ENCODE measurements around the gene EFHD2. TPM values are rescaled to one million over a fixed set of nuclear protein-coding genes. Genes with fewer than 3 reads are reported as not detected.
A peak's percentile ranks its signal among the peaks of the same experiment; 100 is the strongest.

Gene EFHD2
- polyA plus RNA-seq, 3 donors = 314 to 329 (median 323) TPM

- Mint-ChIP-seq H3K27ac (no peak overlapping the region), H3K36me3 (no peaks in the 10 kb centered on the region), H3K9me3 (peaks cover 0 to 1% (median 0%) of the 10 kb centered on the region in 7 donors), H3K4me3 (no peak overlapping the region), H3K4me1 (peaks cover 12% of the 10 kb centered on the region), H3K27me3 (ENCODE audit: low read depth in 3 of 3) (peaks cover 10 to 21% (median 16%) of the 10 kb centered on the region in 3 donors)
- Histone ChIP-seq H3K79me2 (ENCODE audit: insufficient read depth, low read length) (no peaks in the 10 kb centered on the region), H3K36me3 (replicated peaks in 1 of 2; ENCODE audit: control insufficient read depth in 1 of 2, insufficient read depth in 2 of 2, low read length in 2 of 2) (no peaks in the 10 kb centered on the region), H3K9me3 (replicated peaks in 1 of 2; ENCODE audit: control insufficient read depth in 1 of 2, insufficient read depth in 1 of 2, low read length in 2 of 2) (no peaks in the 10 kb centered on the region), H3K4me2 (replicated peaks; ENCODE audit: extremely low read depth, low read length, poor library complexity, severe bottlenecking) (no peak overlapping the region), H3K4me1 (ENCODE audit: control insufficient read depth in 1 of 2, insufficient read depth in 2 of 2, low read length in 2 of 2) (peaks cover 10 to 12% of the 10 kb centered on the region in 2 donors), H2AFZ (ENCODE audit: insufficient read depth, low read depth, low read length, poor library complexity, severe bottlenecking) (no peak overlapping the region), H3K27me3 (ENCODE audit: control insufficient read depth in 2 of 2, insufficient read depth in 2 of 2, low read length in 2 of 2) (peaks cover 0 to 7% of the 10 kb centered on the region in 2 donors), H3K4me3 (replicated peaks in 1 of 3; ENCODE audit: low read depth in 2 of 3, low read length in 3 of 3) (no peak overlapping the region), H4K20me1 (ENCODE audit: insufficient read depth, low read length) (no peaks in the 10 kb centered on the region), H3K9ac (ENCODE audit: insufficient read depth, low read length, poor library complexity, severe bottlenecking) (no peak overlapping the region), H3K27ac (ENCODE audit: low read depth in 1 of 2, low read length in 2 of 2) (no peak overlapping the region)
- intact Hi-C loops (cut with micrococcal nuclease) = no loop called here
- 90% methylated on average over 8 of the region's 8 CpGs for WGBS (ENCODE audit: insufficient coverage)
- no peak for DNase-seq
- TF ChIP-seq CTCF (IDR thresholded peaks at IDR 0.05) = no peak
Observed at GRCh38 chr1:15390667-15391066, 19.0 kb upstream of the EFHD2 start.

DNA sequence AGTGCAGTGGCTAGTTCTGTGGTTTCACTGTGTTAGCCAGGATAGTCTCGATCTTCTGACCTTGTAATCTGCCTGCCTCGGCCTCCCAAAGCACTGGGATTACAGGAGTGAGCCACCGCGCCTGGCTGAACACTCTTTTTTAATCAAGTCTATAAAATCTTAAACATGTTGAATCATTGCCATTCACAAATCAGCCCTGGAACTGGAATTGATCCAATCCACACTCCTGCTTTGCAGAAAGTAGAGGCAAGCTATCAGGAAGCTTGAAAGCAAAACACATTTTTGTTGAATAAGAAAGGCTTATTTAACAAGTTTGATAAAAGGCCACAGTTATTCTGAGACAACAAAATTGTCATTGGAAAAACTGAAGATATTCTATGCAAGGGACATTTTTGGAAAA, 18.3 kb upstream of the EFHD2 start:
- no peaks in the 10 kb centered on the region for H4K20me1 ChIP-seq (ENCODE audit: insufficient read depth, low read length)
- H3K27ac ChIP-seq (ENCODE audit: low read depth in 1 of 2, low read length in 2 of 2) = no peak overlapping the region
- H3K4me3 ChIP-seq (replicated peaks in 1 of 3; ENCODE audit: low read depth in 2 of 3, low read length in 3 of 3) = no peak overlapping the region
- peaks cover 4 to 5% of the 10 kb centered on the region in 2 donors for H3K4me1 ChIP-seq (ENCODE audit: control insufficient read depth in 1 of 2, insufficient read depth in 2 of 2, low read length in 2 of 2)
- Mint-ChIP-seq H3K27ac (peak overlapping the region in 1 of 7 donors; percentile 33), H3K36me3 (no peaks in the 10 kb centered on the region), H3K4me1 (peaks cover 5% of the 10 kb centered on the region), H3K4me3 (no peak overlapping the region), H3K27me3 (ENCODE audit: low read depth in 3 of 3) (peaks cover 6 to 14% (median 11%) of the 10 kb centered on the region in 3 donors), H3K9me3 (peaks cover 0 to 3% (median 0%) of the 10 kb centered on the region in 7 donors)
- peaks cover 0 to under 1% of the 10 kb centered on the region in 2 donors for H3K27me3 ChIP-seq (ENCODE audit: control insufficient read depth in 2 of 2, insufficient read depth in 2 of 2, low read length in 2 of 2)
- H3K9me3 ChIP-seq (replicated peaks in 1 of 2; ENCODE audit: control insufficient read depth in 1 of 2, insufficient read depth in 1 of 2, low read length in 2 of 2) = no peaks in the 10 kb centered on the region
- H3K9ac ChIP-seq (ENCODE audit: insufficient read depth, low read length, poor library complexity, severe bottlenecking) = no peak overlapping the region
- WGBS (ENCODE audit: insufficient coverage) = 94% methylated on average over 3 of the region's 4 CpGs
- H3K36me3 ChIP-seq (replicated peaks in 1 of 2; ENCODE audit: control insufficient read depth in 1 of 2, insufficient read depth in 2 of 2, low read length in 2 of 2) = no peaks in the 10 kb centered on the region
- no peak for TF ChIP-seq CTCF (IDR thresholded peaks at IDR 0.05)
- no peaks in the 10 kb centered on the region for H3K79me2 ChIP-seq (ENCODE audit: insufficient read depth, low read length)
- DNase-seq = no peak
- H2AFZ ChIP-seq (ENCODE audit: insufficient read depth, low read depth, low read length, poor library complexity, severe bottlenecking) = no peak overlapping the region
- intact Hi-C loops (cut with micrococcal nuclease) = no loop called here
- no peak overlapping the region for H3K4me2 ChIP-seq (replicated peaks; ENCODE audit: extremely low read depth, low read length, poor library complexity, severe bottlenecking)
